WERI-Rb-1 (cell line): ENCODE data around the gene POFUT1.

Experiments
- DNase-seq: peaks from one replicate; pipeline ENCODE4 v3.0.0-alpha.2; 2020
- H3K27ac ChIP-seq: fragments of 250-450 bp; sonication (Bioruptor Pico); 2 replicates; pipeline ENCODE4 v1.5.1; 2020; ENCODE audit warnings: mild to moderate bottlenecking, moderate library complexity
- H3K27me3 ChIP-seq: fragments of 250-450 bp; sonication (Bioruptor Pico); 2 replicates; pipeline ENCODE4 v1.5.1; 2021; ENCODE audit warnings: mild to moderate bottlenecking, low read depth, moderate library complexity; ENCODE audit not compliant: insufficient read depth, severe bottlenecking
- H3K36me3 ChIP-seq: fragments of 250-450 bp; sonication (Bioruptor Pico); 2 replicates; pipeline ENCODE4 v1.5.1; 2020; ENCODE audit warnings: mild to moderate bottlenecking, moderate library complexity
- H3K4me3 ChIP-seq: 2 replicates; pipeline ENCODE4 v1.5.1; 2011; ENCODE audit warnings: low read depth, mild to moderate bottlenecking, control low read depth, low read length
- H3K9me3 ChIP-seq: fragments of 250-450 bp; sonication (Bioruptor Pico); 2 replicates; pipeline ENCODE4 v1.5.1; 2021; ENCODE audit warnings: mild to moderate bottlenecking, moderate library complexity; ENCODE audit not compliant: severe bottlenecking
- CTCF ChIP-seq: IDR thresholded peaks from 2 replicates; pipeline ENCODE4 v1.5.1; 2011; ENCODE audit warnings: low read depth, mild to moderate bottlenecking, control low read depth, inconsistent platforms, low read length

Gene POFUT1

GRCh38 chr20:32231847-32232246 lies 24.2 kb downstream of the POFUT1 start:
- H3K9me3 ChIP-seq = no peaks in the 10 kb centered on the region
- no peak for DNase-seq
- H3K27me3 ChIP-seq = no peaks in the 10 kb centered on the region
- H3K36me3 ChIP-seq = peaks cover 55% of the 10 kb centered on the region
- no peak for TF ChIP-seq CTCF
- H3K4me3 ChIP-seq = no peak overlapping the region
- no peak overlapping the region for H3K27ac ChIP-seq

- no peak for DNase-seq
- H3K36me3 ChIP-seq = peaks cover 57% of the 10 kb centered on the region
- H3K4me3 ChIP-seq = no peak overlapping the region
- TF ChIP-seq CTCF = no peak
- H3K9me3 ChIP-seq = no peaks in the 10 kb centered on the region
- no peak overlapping the region for H3K27ac ChIP-seq
- no peaks in the 10 kb centered on the region for H3K27me3 ChIP-seq
Measured at GRCh38 chr20:32232326-32232886, 24.7 kb downstream of the POFUT1 start.

GRCh38 chr20:32233286-32233685 lies 25.6 kb downstream of the POFUT1 start:
- Histone ChIP-seq H3K36me3 (peaks cover 55% of the 10 kb centered on the region), H3K9me3 (no peaks in the 10 kb centered on the region), H3K27me3 (no peaks in the 10 kb centered on the region), H3K4me3 (no peak overlapping the region), H3K27ac (no peak overlapping the region)
- no peak for TF ChIP-seq CTCF
- no peak for DNase-seq

GRCh38 chr20:32234135-32234808 lies 26.6 kb downstream of the POFUT1 start:
- H3K36me3 ChIP-seq = peaks cover 51% of the 10 kb centered on the region
- H3K27ac ChIP-seq = no peak overlapping the region
- no peaks in the 10 kb centered on the region for H3K9me3 ChIP-seq
- H3K27me3 ChIP-seq = no peaks in the 10 kb centered on the region
- no peak for TF ChIP-seq CTCF
- no peak for DNase-seq
- H3K4me3 ChIP-seq = no peak overlapping the region

- Histone ChIP-seq H3K27ac (no peak overlapping the region), H3K36me3 (peaks cover 49% of the 10 kb centered on the region), H3K27me3 (no peaks in the 10 kb centered on the region), H3K4me3 (no peak overlapping the region), H3K9me3 (no peaks in the 10 kb centered on the region)
- DNase-seq = no peak
- TF ChIP-seq CTCF = no peak
Measured at GRCh38 chr20:32235331-32236047, 27.8 kb downstream of the POFUT1 start.
